Measurements from ENCODE around the gene LDB3.
A peak's percentile ranks its signal among the peaks of the same experiment; 100 is the strongest.

LDB3 gene

GRCh38 chr10:86685893-86686632 is 17.8 kb downstream of the LDB3 start:
- DNase-seq (ENCODE audit: low read depth, low spot score): no peak

DNA sequence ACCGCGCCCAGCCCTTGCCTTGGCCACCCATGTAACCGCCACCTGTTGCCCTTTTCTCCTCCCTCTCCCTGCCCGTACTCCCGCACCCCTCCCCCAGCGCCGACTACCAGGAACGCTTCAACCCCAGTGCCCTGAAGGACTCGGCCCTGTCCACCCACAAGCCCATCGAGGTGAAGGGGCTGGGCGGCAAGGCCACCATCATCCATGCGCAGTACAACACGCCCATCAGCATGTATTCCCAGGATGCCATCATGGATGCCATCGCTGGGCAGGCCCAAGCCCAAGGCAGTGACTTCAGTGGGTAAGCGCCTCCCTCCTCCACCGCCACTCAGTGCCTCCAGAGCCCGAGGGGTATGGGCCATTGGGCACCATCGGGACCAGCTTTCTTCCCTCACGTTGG is 18.7 kb downstream of the LDB3 start:
- DNase-seq (ENCODE audit: low read depth, low spot score): no peak

- DNase-seq (ENCODE audit: low read depth, low spot score): no peak
Observed at GRCh38 chr10:86687750-86688149, 19.4 kb downstream of the LDB3 start.

DNA sequence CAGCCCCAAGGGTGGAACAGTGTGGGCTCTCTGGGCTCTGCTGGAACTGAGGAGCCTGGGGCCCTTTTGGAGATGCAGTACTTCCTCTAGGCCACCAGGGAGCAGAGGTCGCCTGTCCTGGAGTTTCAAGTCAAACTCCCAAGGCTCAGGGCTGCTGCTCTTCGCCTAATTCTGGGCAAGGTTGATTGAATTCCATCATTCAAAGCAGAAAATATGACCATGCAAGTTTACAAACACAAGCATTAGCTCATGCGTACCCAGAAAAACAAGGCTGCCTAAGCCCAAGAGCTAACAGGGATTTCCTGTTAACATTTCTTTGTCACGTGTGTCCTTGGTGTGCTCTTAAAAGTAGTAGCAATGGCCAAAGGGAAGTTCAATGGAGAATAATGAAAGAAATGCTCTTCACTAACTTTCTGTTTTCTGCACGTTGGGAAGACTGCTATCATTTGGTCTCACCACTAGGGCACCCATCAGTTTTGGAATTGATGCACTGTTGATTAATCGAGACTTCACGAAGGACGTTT is 20.1 kb downstream of the LDB3 start:
- peak; percentile 82 for DNase-seq (ENCODE audit: low read depth, low spot score)

- DNase-seq (ENCODE audit: low read depth, low spot score): no peak
Observed at GRCh38 chr10:86689146-86689545, 20.8 kb downstream of the LDB3 start.

- no peak for DNase-seq (ENCODE audit: low read depth, low spot score)
Observed at GRCh38 chr10:86690231-86690630, 21.9 kb downstream of the LDB3 start.

GRCh38 chr10:86690657-86691084 is 22.4 kb downstream of the LDB3 start:
- no peak for DNase-seq (ENCODE audit: low read depth, low spot score)

- DNase-seq (ENCODE audit: low read depth, low spot score): no peak
Observed at GRCh38 chr10:86691333-86692022, 23.2 kb downstream of the LDB3 start.

DNA sequence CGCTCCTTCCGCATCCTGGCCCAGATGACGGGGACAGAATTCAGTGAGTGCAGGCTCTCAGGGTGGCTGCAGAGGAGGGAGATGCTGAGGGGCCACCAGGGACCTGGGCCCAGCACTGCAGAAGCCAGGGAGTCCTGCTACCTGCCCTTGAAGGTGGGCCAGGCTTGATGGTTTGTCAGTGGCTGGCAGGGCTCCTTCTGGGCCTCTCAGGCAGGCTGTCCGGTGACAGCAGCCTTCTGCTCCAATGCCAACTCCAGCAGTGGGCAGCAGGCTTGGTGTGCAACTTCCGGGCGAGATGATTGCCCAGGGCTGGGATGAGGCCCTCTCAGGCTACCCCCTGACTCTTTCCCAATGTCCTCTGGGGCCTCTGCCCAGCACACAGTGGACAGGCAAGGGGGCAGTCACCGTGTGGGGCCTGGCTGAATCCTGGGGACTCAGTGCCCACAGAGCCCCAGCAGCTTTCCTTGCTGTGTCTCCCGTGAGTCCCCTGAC is 23.8 kb downstream of the LDB3 start:
- DNase-seq (ENCODE audit: low read depth, low spot score): no peak

GRCh38 chr10:86692664-86693063 is 24.4 kb downstream of the LDB3 start:
- no peak for DNase-seq (ENCODE audit: low read depth, low spot score)

DNA sequence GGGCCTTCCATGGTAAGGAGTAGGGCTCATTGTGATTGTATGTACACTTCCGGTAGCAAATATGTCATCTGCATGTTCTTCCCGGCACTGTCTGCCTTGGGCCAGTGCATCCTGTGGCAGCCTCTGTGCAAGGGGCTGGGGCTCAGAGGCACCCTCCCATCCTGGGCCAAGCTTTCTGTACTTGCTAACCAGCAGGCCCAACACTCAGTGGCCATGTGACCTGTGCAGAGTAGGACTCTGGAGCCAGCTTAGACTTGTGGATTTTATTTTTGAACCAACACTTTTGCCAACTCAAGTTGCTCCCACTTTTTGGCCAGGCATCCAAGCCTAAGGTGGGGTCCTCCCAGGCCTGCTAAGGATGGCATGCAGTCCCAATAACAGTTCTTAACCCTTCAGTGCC is 25.0 kb downstream of the LDB3 start:
- DNase-seq (ENCODE audit: low read depth, low spot score): no peak

DNA sequence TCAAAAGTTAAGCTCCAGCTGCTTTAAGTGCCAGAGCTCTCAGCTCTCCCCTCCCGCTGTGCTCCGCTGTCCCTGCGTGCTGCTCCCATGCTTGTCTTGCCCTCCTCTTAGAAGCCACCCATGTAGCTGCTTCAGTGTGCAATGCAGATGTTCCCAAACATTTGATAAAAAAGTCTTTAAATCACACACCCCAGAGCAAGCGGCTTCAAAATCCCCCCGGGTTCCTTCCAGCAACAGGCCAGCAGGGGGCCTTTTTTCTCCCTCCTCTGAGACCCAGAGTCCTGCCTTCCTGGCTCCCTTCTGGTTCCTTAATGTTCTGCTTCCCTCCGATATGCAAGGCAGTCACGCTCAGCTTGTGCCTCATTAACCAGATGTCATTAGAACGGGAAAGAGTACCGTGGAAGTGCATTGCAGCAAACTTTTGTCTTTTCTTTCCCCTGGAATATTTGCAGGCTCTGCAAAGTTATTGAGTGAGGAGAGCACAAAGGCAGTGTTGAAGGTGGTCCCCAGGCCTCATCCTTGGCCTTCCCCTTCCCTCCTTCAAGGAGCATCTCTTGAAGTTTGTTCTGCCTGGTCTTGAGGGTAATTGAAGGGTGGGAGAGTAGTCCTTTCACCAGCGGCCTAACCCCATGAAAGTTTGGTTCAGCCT is 25.5 kb downstream of the LDB3 start:
- peak; percentile 78 for DNase-seq (ENCODE audit: low read depth, low spot score)

- no peak for DNase-seq (ENCODE audit: low read depth, low spot score)
Observed at GRCh38 chr10:86698207-86698940, 30.1 kb downstream of the LDB3 start.

- no peak for DNase-seq (ENCODE audit: low read depth, low spot score)
Observed at GRCh38 chr10:86699125-86699524, 30.8 kb downstream of the LDB3 start.

DNA sequence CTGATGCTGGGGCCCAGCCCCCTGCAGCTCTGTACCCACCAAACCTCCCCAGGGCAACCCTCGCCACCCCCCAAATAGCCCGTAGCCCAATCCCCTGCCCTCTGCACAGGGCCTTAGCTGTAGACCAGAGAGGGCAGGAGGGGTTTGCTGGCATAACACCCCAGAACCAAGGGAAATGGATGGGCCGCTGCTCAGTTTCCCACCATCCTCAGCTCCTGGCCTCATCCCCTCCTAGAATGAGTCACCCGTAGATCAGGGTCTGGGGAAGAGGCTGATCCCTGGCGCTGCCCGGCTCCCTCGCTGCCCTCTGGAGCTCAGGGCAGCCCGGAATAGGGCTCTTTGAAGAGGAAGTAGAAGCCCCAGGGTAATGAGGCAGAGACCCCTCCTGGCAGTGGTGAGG is 31.2 kb downstream of the LDB3 start:
- no peak for DNase-seq (ENCODE audit: low read depth, low spot score)

- DNase-seq (ENCODE audit: low read depth, low spot score): no peak
Observed at GRCh38 chr10:86699991-86700840, 31.9 kb downstream of the LDB3 start.

GRCh38 chr10:86700851-86701617 is 32.7 kb downstream of the LDB3 start:
- no peak for DNase-seq (ENCODE audit: low read depth, low spot score)

DNA sequence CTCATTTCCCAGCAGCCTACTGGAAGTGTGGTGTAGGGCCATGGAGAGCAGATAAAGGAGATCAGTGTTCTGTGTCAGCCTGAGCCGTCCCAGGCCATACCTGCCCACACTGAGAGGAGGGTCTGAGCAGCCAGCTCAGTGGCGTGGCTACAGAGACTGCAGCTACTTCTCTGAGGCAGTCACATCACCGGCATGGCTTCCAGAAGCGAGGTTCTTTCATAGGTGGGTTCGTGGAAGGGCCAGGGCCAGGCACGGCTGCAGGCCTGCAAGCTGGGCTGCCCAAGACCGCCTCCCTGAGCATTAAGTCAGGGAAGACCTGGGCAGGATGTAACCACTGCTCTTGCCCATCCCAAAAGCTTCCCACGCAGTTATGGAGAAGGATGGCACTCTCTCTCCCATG is 34.9 kb downstream of the LDB3 start:
- no peak for DNase-seq (ENCODE audit: low read depth, low spot score)

DNA sequence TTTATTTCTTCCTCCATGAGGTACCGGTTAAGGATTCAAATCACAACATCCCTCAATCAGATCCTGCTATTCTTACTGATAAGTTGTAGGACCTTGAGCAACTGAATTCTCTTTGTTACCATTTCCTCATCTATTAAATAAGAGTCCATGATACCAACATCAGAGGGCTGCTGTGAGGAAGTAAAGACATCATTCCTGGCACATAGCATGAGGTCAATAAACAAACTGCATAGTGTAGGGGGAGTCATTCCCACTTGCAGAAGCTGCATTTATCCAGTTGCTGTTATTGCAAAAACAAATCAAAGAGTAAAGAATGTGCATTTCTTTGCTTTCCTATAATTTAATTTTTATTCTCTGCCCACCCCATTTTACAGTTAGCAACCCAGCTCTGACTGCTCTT is 36.8 kb downstream of the LDB3 start:
- DNase-seq (ENCODE audit: low read depth, low spot score): no peak

- no peak for DNase-seq (ENCODE audit: low read depth, low spot score)
Observed at GRCh38 chr10:86705905-86706304, 37.6 kb downstream of the LDB3 start.
